HepG2 (cell line): ENCODE data around the gene FAM131A. TPM values are rescaled to one million over a fixed set of nuclear protein-coding genes. Genes with fewer than 3 reads are reported as not detected.
"Not testable (repeated sequence)": the region's sequence is repeated elsewhere in the genome, so short reads cannot be mapped to it uniquely, and the experiment has no call there.

Experiments used
- ATAC-seq: fragments of 200-7000 bp; cut with Tn5 transposase; 3 replicates; pipeline ENCODE4 v1.9.1; 2020; ENCODE audit warnings: mild to moderate bottlenecking, moderate library complexity
- BruUV-seq: library from RNA; stranded (reverse); fragments of 400-500 nt; replicated peaks from 2 replicates; lab custom pipeline; 2021; lab: Mats Ljungman, UMichigan
- CTCF ChIA-PET: fragments of 300-600 bp; formaldehyde crosslinking; extraction: SDS; loops from one replicate; lab custom pipeline; 2021; ENCODE audit warnings: low total read pairs, inconsistent platforms, low intra/inter-chr PET ratio; lab: Yijun Ruan, JAX
- POLR2A ChIA-PET: fragments of 350-600 bp; sonication (Branson Sonifier 250); formaldehyde crosslinking; loops from one replicate; lab custom pipeline; 2020; ENCODE audit warnings: antibody characterized with exemption, inconsistent platforms; lab: Yijun Ruan, JAX
- DNase-seq: peaks from one replicate; pipeline ENCODE4 v3.0.0-alpha.2; 2015; ENCODE audit warnings: low spot score
- FAIRE-seq: peaks from 3 replicates; lab custom pipeline; 2011; peaks lifted over from hg19 to GRCh38; lab: Jason Lieb, UNC
- H2AFZ ChIP-seq: one replicate; pipeline ENCODE4 v1.6.1; 2011; ENCODE audit warnings: low read length, inconsistent platforms
- H3K27ac ChIP-seq: fragments of 300-600 bp; 3 replicates; pipeline ENCODE4 v1.8.0; 2011; ENCODE audit warnings: mixed run types, mild to moderate bottlenecking, mixed read lengths, low read length, inconsistent platforms; ENCODE audit not compliant: insufficient read depth; ENCODE audit errors: extremely low read length
- H3K27me3 ChIP-seq, 2 experiments: fragments of 200-600 bp in 1 of 2; 2 replicates in 1 of 2; 3 replicates in 1 of 2; pipeline versions ENCODE4 v1.6.0 to v1.8.0; 2011; ENCODE audit warnings: low read length in 2 of 2, mild to moderate bottlenecking in 2 of 2, moderate library complexity in 2 of 2, inconsistent platforms in 1 of 2; ENCODE audit not compliant: insufficient read depth in 2 of 2, control insufficient read depth in 1 of 2
- H3K36me3 ChIP-seq, 2 experiments: fragments of 200-600 bp in 1 of 2; replicated peaks in 1 of 2; 2 replicates in 1 of 2; 3 replicates in 1 of 2; pipeline versions ENCODE4 v1.5.1 to v1.8.0; 2011; ENCODE audit warnings: low read length in 2 of 2, inconsistent platforms in 1 of 2; ENCODE audit not compliant: insufficient read depth in 2 of 2, control insufficient read depth in 1 of 2
- H3K4me1 ChIP-seq: 2 replicates; pipeline ENCODE4 v1.5.1; 2012; ENCODE audit warnings: low read length, inconsistent platforms; ENCODE audit not compliant: insufficient read depth
- H3K4me2 ChIP-seq: 2 replicates; pipeline ENCODE4 v1.6.0; 2011; ENCODE audit warnings: low read depth, low read length, inconsistent platforms
- H3K4me3 ChIP-seq, 3 experiments: fragments of 200-600 bp in 1 of 3; sonication (generic), shearing (Covaris generic) in 1 of 3; replicated peaks in 1 of 3; 2 replicates each; pipeline ENCODE4 v1.5.1; 2011 to 2016; ENCODE audit warnings: low read length in 3 of 3, inconsistent platforms in 2 of 3, low read depth in 2 of 3, mild to moderate bottlenecking in 2 of 3, control low read depth in 1 of 3, mixed read lengths in 1 of 3; ENCODE audit not compliant: insufficient read depth in 1 of 3
- H3K79me2 ChIP-seq: one replicate; pipeline ENCODE4 v1.6.1; 2011; ENCODE audit warnings: low read length, inconsistent platforms; ENCODE audit not compliant: insufficient read depth
- H3K9ac ChIP-seq: 2 replicates; pipeline ENCODE4 v1.6.0; 2011; ENCODE audit warnings: mild to moderate bottlenecking, low read depth, low read length, inconsistent platforms; ENCODE audit not compliant: insufficient read depth
- H3K9me3 ChIP-seq: 2 replicates; pipeline ENCODE4 v1.5.1; 2012; ENCODE audit warnings: mild to moderate bottlenecking, low read length
- H4K20me1 ChIP-seq: 2 replicates; pipeline ENCODE4 v1.6.0; 2011; ENCODE audit warnings: inconsistent platforms, mild to moderate bottlenecking, low read length, moderate library complexity; ENCODE audit not compliant: insufficient read depth
- ELF4 ChIP-seq: sonication (generic); formaldehyde crosslinking; IDR thresholded peaks from 2 replicates; pipeline ENCODE4 v1.5.0; 2020; ENCODE audit warnings: missing genetic modification reagents, mild to moderate bottlenecking, moderate library complexity, borderline replicate concordance
- ZNF792 ChIP-seq: IDR thresholded peaks from 2 replicates; pipeline ENCODE4 v1.6.1; 2016
- WGBS: methylation state at CpG from one replicate; pipeline ENCODE4 v1.1.6; 2017; ENCODE audit warnings: low lambda C conversion rate; 5-methylcytosine and 5-hydroxymethylcytosine counted together
- in situ Hi-C: cut with HindIII; loops from 2 replicates; pipeline ENCODE4 v1.10.0; 2017; ENCODE audit warnings: low pct_unique_long_range_greater_than_20kb; ENCODE audit not compliant: extremely low pct_ligation_motif_present
- intact Hi-C: fragments of 100-400 bp; cut with micrococcal nuclease; formaldehyde crosslinking; loops from one replicate; pipeline ENCODE4 v1.10.0; 2022; ENCODE audit not compliant: unreplicated experiment
- polyA plus RNA-seq, 8 experiments: library from polyadenylated mRNA; depleted of rRNA in 3 of 8; stranded (reverse) in 7 of 8; unstranded in 1 of 8; fragments of >200 nt; fragmentation: Illumina TruSeq in 4 of 8; extraction: Trizol in 4 of 8; gene quantifications; 2 replicates each; pipeline versions ENCODE4 v1.2.1 to v1.2.3, GENCODE V29; 2011 to 2016; ENCODE audit warnings: low read depth in 4 of 8, missing spikeins in 1 of 8, mixed read lengths in 1 of 8; ENCODE audit not compliant: insufficient read depth in 1 of 8
- total RNA-seq, 5 experiments: library from RNA; depleted of rRNA; stranded (reverse); fragments of >200 nt; fragmentation: Illumina TruSeq; extraction: Trizol; gene quantifications; 2 replicates each; pipeline ENCODE4 v1.2.3, GENCODE V29; 2016; ENCODE audit warnings: low read depth in 1 of 5

The FAM131A gene
- total and polyA plus RNA-seq, 2 of the 13 experiments (the other 11 are each of a cell fraction or from before 2014, with no cell fraction given): 9.2 to 9.3 TPM

GRCh38 chr3:184339001-184339400 lies 1.6 kb downstream of the FAM131A start:
- no peak for FAIRE-seq
- Histone ChIP-seq H3K36me3 (peaks cover 8 to 22% of the 10 kb centered on the region in 2 experiments; a peak in 4 of 5 replicates), H4K20me1 (peaks cover 15% of the 10 kb centered on the region; the same call in 1 of the 2 replicates), H3K27ac (no peak overlapping the region), H3K27me3 (no peaks in the 10 kb centered on the region; a peak in 1 of 5 replicates), H2AFZ (no peak overlapping the region), H3K9me3 (no peaks in the 10 kb centered on the region), H3K4me2 (no peak overlapping the region), H3K4me3 (no peak overlapping the region), H3K79me2 (peaks cover 14% of the 10 kb centered on the region), H3K4me1 (peaks cover 18% of the 10 kb centered on the region), H3K9ac (no peak overlapping the region)
- POLR2A ChIA-PET: interaction anchor here (1.5 kb wide), 1 partner anchor 23 kb away, joined by 3 read pairs; no protein-coding TSS in a partner anchor
- CTCF ChIA-PET: no interaction called here
- ATAC-seq: no peak
- no TSS peak for BruUV-seq
- TF ChIP-seq ELF4 (no peak), ZNF792 (CRISPR knock-in tag) (no peak)
- in situ Hi-C loops: no loop called here
- 90% methylated on average over 8 of the region's 8 CpGs for WGBS
- no peak for DNase-seq
- intact Hi-C loops: no loop called here

GRCh38 chr3:184339451-184340135 lies 2.2 kb downstream of the FAM131A start:
- H3K4me3 ChIP-seq, H4K20me1 ChIP-seq, H3K27me3 ChIP-seq, CTCF ChIA-PET, H3K9me3 ChIP-seq, BruUV-seq, H2AFZ ChIP-seq, H3K9ac ChIP-seq, FAIRE-seq, H3K4me2 ChIP-seq, intact Hi-C loops, in situ Hi-C loops, ATAC-seq, H3K27ac ChIP-seq, DNase-seq: not testable (repeated sequence)
- peaks cover 18% of the 10 kb centered on the region for H3K4me1 ChIP-seq
- peaks cover 6 to 16% of the 10 kb centered on the region in 2 experiments; a peak in 4 of 5 replicates for H3K36me3 ChIP-seq
- POLR2A ChIA-PET: interaction anchor here (1.5 kb wide), 1 partner anchor 23 kb away, joined by 3 read pairs; no protein-coding TSS in a partner anchor
- WGBS: 96% methylated on average over 19 of the region's 19 CpGs
- H3K79me2 ChIP-seq: peaks cover 14% of the 10 kb centered on the region
